Cardiac muscle cell (in vitro differentiated cells and primary cell): ENCODE data around the gene CTNNB1. TPM values are rescaled to one million over a fixed set of nuclear protein-coding genes. Genes with fewer than 3 reads are reported as not detected.
A peak's percentile ranks its signal among the peaks of the same experiment; 100 is the strongest.
"Not testable (repeated sequence)": the region's sequence is repeated elsewhere in the genome, so short reads cannot be mapped to it uniquely, and the experiment has no call there.

Source experiments
- DNase-seq, 2 donors: peaks; one replicate each; pipeline versions ENCODE4 v3.0.0 to v3.0.0-alpha.2; 2010 to 2017; ENCODE audit warnings: low read depth in 1 of 2, low spot score in 1 of 2
- H3K27ac ChIP-seq: fragments of 200-600 bp; sonication (generic); 2 replicates; pipeline ENCODE4 v1.5.1; 2016
- H3K27me3 ChIP-seq: fragments of 200-600 bp; sonication (generic); 2 replicates; pipeline ENCODE4 v1.6.0; 2016; ENCODE audit warnings: control low read depth
- H3K36me3 ChIP-seq: fragments of 200-600 bp; sonication (generic); 2 replicates; pipeline ENCODE4 v1.5.1; 2016; ENCODE audit warnings: control low read depth
- H3K4me1 ChIP-seq: fragments of 200-600 bp; sonication (generic); 2 replicates; pipeline ENCODE4 v1.8.1; 2017; ENCODE audit warnings: low read depth, mild to moderate bottlenecking, mixed run types
- H3K4me3 ChIP-seq: fragments of 200-600 bp; sonication (generic); 2 replicates; pipeline ENCODE4 v1.5.1; 2016; ENCODE audit warnings: mild to moderate bottlenecking
- H3K9me3 ChIP-seq: fragments of 200-600 bp; sonication (generic); 2 replicates; pipeline ENCODE4 v1.5.1; 2017; ENCODE audit warnings: low read depth, mild to moderate bottlenecking, control low read depth
- polyA plus RNA-seq: library from polyadenylated mRNA; unstranded; fragments of >200 nt; fragmentation: Nextera tagmentation; extraction: Ambion mirVana; gene quantifications from 2 replicates; pipeline ENCODE4 v1.2.1, GENCODE V29; 2016
- total RNA-seq: library from RNA; depleted of rRNA; stranded (reverse); fragments of >200 nt; gene quantifications from 2 replicates; pipeline ENCODE4 v1.2.3, GENCODE V29; 2016
- TF ChIP-seq, protein P1 (sequence below): IDR thresholded peaks from 2 replicates; pipeline ENCODE4 v1.5.1; 2012; ENCODE audit warnings: low read depth, mild to moderate bottlenecking, low read length

Gene CTNNB1
- total and polyA plus RNA-seq, 2 experiments from 2014 or later: 213 to 574 TPM

DNA sequence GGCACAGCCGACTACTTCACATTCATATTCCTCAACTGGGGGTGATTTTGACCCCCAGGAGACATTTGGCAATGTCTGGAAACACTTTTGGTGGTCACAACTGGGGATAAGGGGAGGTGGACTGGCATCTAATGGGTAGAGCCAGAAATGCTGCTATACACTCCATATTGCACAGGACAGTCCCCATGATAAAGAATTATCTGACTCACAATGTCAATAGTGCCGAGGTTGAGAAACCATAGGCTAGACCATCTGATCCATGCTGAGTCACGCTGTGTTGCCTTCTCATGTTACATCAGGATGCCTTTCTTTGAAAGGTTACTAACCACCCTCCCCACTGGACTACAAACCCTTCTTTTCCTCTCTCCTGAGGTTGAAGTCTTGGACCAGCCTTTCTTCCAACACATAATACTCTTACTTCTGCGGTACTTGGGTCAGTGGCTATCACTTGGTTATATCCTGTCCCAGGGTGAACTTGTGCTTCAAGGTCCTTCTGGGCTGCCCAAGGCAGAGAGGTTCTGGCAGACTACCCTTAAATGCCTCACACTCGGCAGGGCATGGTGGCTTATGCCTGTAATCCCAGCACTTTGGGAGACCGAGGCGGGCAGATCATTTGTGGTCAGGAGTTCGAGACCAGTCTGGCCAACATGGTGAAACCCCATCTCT is 68.8 kb downstream of the CTNNB1 start:
- no peaks in the 10 kb centered on the region for H3K36me3 ChIP-seq
- no peaks in the 10 kb centered on the region for H3K9me3 ChIP-seq
- H3K4me3 ChIP-seq: no peak overlapping the region
- H3K27me3 ChIP-seq: no peaks in the 10 kb centered on the region
- H3K27ac ChIP-seq: no peak overlapping the region
- peaks cover 5% of the 10 kb centered on the region for H3K4me1 ChIP-seq
- TF ChIP-seq, protein P1, sequence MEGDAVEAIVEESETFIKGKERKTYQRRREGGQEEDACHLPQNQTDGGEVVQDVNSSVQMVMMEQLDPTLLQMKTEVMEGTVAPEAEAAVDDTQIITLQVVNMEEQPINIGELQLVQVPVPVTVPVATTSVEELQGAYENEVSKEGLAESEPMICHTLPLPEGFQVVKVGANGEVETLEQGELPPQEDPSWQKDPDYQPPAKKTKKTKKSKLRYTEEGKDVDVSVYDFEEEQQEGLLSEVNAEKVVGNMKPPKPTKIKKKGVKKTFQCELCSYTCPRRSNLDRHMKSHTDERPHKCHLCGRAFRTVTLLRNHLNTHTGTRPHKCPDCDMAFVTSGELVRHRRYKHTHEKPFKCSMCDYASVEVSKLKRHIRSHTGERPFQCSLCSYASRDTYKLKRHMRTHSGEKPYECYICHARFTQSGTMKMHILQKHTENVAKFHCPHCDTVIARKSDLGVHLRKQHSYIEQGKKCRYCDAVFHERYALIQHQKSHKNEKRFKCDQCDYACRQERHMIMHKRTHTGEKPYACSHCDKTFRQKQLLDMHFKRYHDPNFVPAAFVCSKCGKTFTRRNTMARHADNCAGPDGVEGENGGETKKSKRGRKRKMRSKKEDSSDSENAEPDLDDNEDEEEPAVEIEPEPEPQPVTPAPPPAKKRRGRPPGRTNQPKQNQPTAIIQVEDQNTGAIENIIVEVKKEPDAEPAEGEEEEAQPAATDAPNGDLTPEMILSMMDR: no peak
- DNase-seq: peak in 1 of 2 donors; percentile 89

DNA sequence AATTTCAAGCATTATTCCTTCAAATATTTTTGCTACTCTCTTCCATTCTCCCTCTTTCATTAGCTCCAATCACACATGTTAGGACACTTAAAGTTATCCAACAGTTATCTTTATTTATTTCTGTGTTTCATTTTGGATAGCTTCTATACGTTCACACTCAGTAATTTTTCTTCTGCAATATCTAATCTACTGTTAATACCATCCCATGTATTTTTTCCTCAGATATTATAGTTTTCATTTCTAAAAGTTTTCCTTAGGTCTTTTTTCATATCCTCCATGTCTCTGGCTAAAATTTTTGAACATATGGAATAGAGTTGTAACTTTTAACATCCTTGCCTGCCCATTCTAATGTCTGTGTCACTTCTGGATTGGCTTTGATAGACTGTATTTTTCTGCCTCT is 73.4 kb downstream of the CTNNB1 start:
- no peaks in the 10 kb centered on the region for H3K4me1 ChIP-seq

GRCh38 chr3:41274944-41275668 is 75.8 kb downstream of the CTNNB1 start:
- H3K27me3 ChIP-seq: no peaks in the 10 kb centered on the region
- H3K36me3 ChIP-seq: no peaks in the 10 kb centered on the region
- DNase-seq: peak in 1 of 2 donors; percentile 50
- no peaks in the 10 kb centered on the region for H3K4me1 ChIP-seq
- no peak overlapping the region for H3K27ac ChIP-seq
- H3K9me3 ChIP-seq: no peaks in the 10 kb centered on the region
- no peak overlapping the region for H3K4me3 ChIP-seq
- TF ChIP-seq, protein P1: no peak

More for the DNA sequence above, 73.4 kb downstream of the CTNNB1 start:
- Histone ChIP-seq H3K36me3 (no peaks in the 10 kb centered on the region), H3K9me3 (no peaks in the 10 kb centered on the region), H3K27me3 (no peaks in the 10 kb centered on the region), H3K4me3 (no peak overlapping the region), H3K27ac (no peak overlapping the region)
- TF ChIP-seq, protein P1: no peak
- no peak for DNase-seq

DNA sequence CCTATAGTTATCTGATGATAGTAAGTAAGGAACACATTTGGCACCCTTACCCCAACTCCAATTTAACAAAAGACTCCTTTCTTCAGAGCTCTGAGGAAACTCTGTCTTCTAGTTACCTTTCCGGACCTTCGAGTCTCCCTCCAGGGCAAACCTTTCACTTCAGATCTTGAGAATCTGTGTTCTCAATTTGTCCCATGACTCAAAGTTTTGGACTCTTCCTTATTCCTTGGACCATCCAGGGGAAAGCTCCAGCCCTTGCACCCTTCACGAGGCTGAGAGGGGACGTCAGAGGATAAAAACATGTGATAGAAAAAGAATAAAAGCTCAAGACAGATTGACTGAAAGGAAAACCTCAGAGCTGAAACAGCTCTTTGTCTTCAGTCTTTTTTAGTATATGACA is 76.9 kb downstream of the CTNNB1 start:
- H3K27me3 ChIP-seq: no peaks in the 10 kb centered on the region
- TF ChIP-seq, protein P1: no peak
- DNase-seq: no peak
- H3K9me3 ChIP-seq: no peaks in the 10 kb centered on the region
- H3K4me1 ChIP-seq: no peaks in the 10 kb centered on the region
- H3K27ac ChIP-seq: no peak overlapping the region
- H3K4me3 ChIP-seq: no peak overlapping the region
- H3K36me3 ChIP-seq: no peaks in the 10 kb centered on the region

DNA sequence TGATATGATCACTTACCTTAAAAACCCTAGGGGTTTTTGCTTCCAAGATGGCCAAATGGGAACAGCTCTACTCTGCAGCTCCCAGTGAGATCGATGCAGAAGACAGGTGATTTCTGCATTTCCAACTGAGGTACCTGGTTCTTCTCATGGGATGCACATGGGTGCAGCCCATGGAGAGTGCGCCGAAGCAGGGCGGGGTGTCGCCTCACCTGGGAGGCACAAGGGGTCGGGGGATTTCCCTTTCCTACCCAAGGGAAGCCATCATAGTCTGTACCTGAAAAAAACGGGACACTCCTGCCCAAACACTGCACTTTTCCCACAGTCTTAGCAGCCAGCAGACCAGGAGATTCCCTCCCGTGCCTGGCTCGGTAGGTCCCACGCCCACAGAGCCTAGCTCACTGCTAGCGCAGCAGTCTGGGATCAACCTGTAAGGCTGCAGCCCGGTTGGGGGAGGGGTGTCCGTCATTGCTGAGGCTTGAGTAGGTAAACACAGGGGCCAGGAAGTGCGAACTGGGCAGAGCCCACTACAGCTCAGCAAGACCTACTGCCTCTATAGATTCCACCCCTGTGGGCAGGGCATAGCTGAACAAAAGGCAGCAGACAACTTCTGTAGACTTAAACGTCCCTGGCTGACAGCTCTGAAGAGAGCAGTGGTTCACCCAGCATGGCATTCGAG is 78.6 kb downstream of the CTNNB1 start:
- H3K9me3 ChIP-seq: no peaks in the 10 kb centered on the region
- TF ChIP-seq, protein P1: no peak
- no peak overlapping the region for H3K27ac ChIP-seq
- no peak overlapping the region for H3K4me3 ChIP-seq
- peak in 1 of 2 donors; percentile 36 for DNase-seq
- no peaks in the 10 kb centered on the region for H3K27me3 ChIP-seq
- no peaks in the 10 kb centered on the region for H3K4me1 ChIP-seq
- H3K36me3 ChIP-seq: no peaks in the 10 kb centered on the region

- not testable (repeated sequence) for H3K36me3 ChIP-seq, H3K4me3 ChIP-seq, DNase-seq, H3K4me1 ChIP-seq, H3K27ac ChIP-seq, H3K27me3 ChIP-seq, H3K9me3 ChIP-seq
Measured at GRCh38 chr3:41284934-41285333, 85.6 kb downstream of the CTNNB1 start.
